H9 (cell line): ENCODE measurements around the gene CELF5. TPM values are rescaled to one million over a fixed set of nuclear protein-coding genes. Genes with fewer than 3 reads are reported as not detected.

Experiments used
- DNase-seq: peaks from one replicate; pipeline ENCODE4 v3.0.0-alpha.2; 2017
- H2AFZ ChIP-seq: one replicate; pipeline ENCODE4 v1.6.1; 2013; ENCODE audit warnings: mild to moderate bottlenecking, low read length, control low read depth, moderate library complexity
- H2AK5ac ChIP-seq: 2 replicates; pipeline ENCODE4 v1.6.1; 2013; ENCODE audit warnings: low read length, control low read depth, mixed read lengths; ENCODE audit not compliant: insufficient read length
- H2BK120ac ChIP-seq: one replicate; pipeline ENCODE4 v1.6.1; 2013; ENCODE audit warnings: low read depth, mild to moderate bottlenecking, low read length, control low read depth, inconsistent platforms; ENCODE audit not compliant: poor library complexity, severe bottlenecking
- H2BK12ac ChIP-seq: 2 replicates; pipeline ENCODE4 v1.6.1; 2013; ENCODE audit warnings: low read length, control low read depth, mixed read lengths, low read depth; ENCODE audit not compliant: insufficient read length
- H2BK15ac ChIP-seq: 2 replicates; pipeline ENCODE4 v1.6.1; 2013; ENCODE audit warnings: low read depth, low read length, control low read depth
- H2BK20ac ChIP-seq: one replicate; pipeline ENCODE4 v1.6.1; 2013; ENCODE audit warnings: low read depth, mild to moderate bottlenecking, low read length, control low read depth, inconsistent platforms; ENCODE audit not compliant: poor library complexity, severe bottlenecking
- H2BK5ac ChIP-seq: 2 replicates; pipeline ENCODE4 v1.6.1; 2013; ENCODE audit warnings: low read length, control low read depth, mixed read lengths; ENCODE audit not compliant: insufficient read length
- H3K14ac ChIP-seq: 2 replicates; pipeline ENCODE4 v1.6.1; 2013; ENCODE audit warnings: low read length, control low read depth; ENCODE audit not compliant: insufficient read depth
- H3K18ac ChIP-seq: 2 replicates; pipeline ENCODE4 v1.6.1; 2013; ENCODE audit warnings: low read depth, mild to moderate bottlenecking, mixed read lengths, low read length, control low read depth; ENCODE audit not compliant: insufficient read length
- H3K23ac ChIP-seq: 2 replicates; pipeline ENCODE4 v1.6.1; 2013; ENCODE audit warnings: low read length, control low read depth, mixed read lengths, low read depth; ENCODE audit not compliant: insufficient read length
- H3K23me2 ChIP-seq: 2 replicates; pipeline ENCODE4 v1.6.1; 2013; ENCODE audit warnings: low read depth, mild to moderate bottlenecking, mixed read lengths, low read length, control low read depth; ENCODE audit not compliant: insufficient read length, poor library complexity, severe bottlenecking
- H3K27ac ChIP-seq: 2 replicates; pipeline ENCODE4 v1.5.1; 2013; ENCODE audit warnings: low read length, control low read depth, mixed read lengths, low read depth; ENCODE audit not compliant: insufficient read length
- H3K27me3 ChIP-seq: 2 replicates; pipeline ENCODE4 v1.6.1; 2013; ENCODE audit warnings: low read length, control low read depth, inconsistent platforms; ENCODE audit not compliant: insufficient read depth
- H3K4ac ChIP-seq: 2 replicates; pipeline ENCODE4 v1.6.1; 2013; ENCODE audit warnings: low read depth, mild to moderate bottlenecking, control low read depth, inconsistent platforms, low read length, moderate library complexity
- H3K4me1 ChIP-seq: 2 replicates; pipeline ENCODE4 v1.6.1; 2013; ENCODE audit warnings: low read length, control low read depth, inconsistent platforms; ENCODE audit not compliant: insufficient read depth
- H3K4me2 ChIP-seq: 2 replicates; pipeline ENCODE4 v1.6.1; 2013; ENCODE audit warnings: low read length, control low read depth, mixed read lengths; ENCODE audit not compliant: insufficient read length, insufficient read depth
- H3K56ac ChIP-seq: 2 replicates; pipeline ENCODE4 v1.6.1; 2013; ENCODE audit warnings: low read depth, mild to moderate bottlenecking, mixed read lengths, low read length, control low read depth; ENCODE audit not compliant: insufficient read length
- H3K79me1 ChIP-seq: 2 replicates; pipeline ENCODE4 v1.6.1; 2013; ENCODE audit warnings: low read depth, mild to moderate bottlenecking, moderate library complexity, low read length, control low read depth, inconsistent platforms; ENCODE audit not compliant: insufficient read depth, poor library complexity, severe bottlenecking
- H3K79me2 ChIP-seq: 2 replicates; pipeline ENCODE4 v1.6.1; 2013; ENCODE audit warnings: low read length, control low read depth, inconsistent platforms; ENCODE audit not compliant: insufficient read depth
- H3K9ac ChIP-seq: 2 replicates; pipeline ENCODE4 v1.6.1; 2013; ENCODE audit warnings: low read length, control low read depth, mixed read lengths; ENCODE audit not compliant: insufficient read length; ENCODE audit errors: extremely low read depth
- H3K9me3 ChIP-seq: one replicate; pipeline ENCODE4 v1.6.1; 2013; ENCODE audit warnings: low read depth, low read length, inconsistent platforms; ENCODE audit not compliant: control insufficient read depth
- H3T11ph ChIP-seq: one replicate; pipeline ENCODE4 v1.6.1; 2013; ENCODE audit warnings: mild to moderate bottlenecking, low read length, control low read depth, inconsistent platforms
- H4K20me1 ChIP-seq: one replicate; pipeline ENCODE4 v1.6.1; 2013; ENCODE audit not compliant: control insufficient read depth, insufficient read length, insufficient read depth
- H4K5ac ChIP-seq: 2 replicates; pipeline ENCODE4 v1.6.1; 2013; ENCODE audit warnings: low read depth, mild to moderate bottlenecking, mixed read lengths, low read length, control low read depth; ENCODE audit not compliant: insufficient read length
- H4K8ac ChIP-seq: replicated peaks from 2 replicates; pipeline ENCODE4 v1.6.1; 2013; ENCODE audit warnings: low read length, control low read depth, mixed read lengths, low read depth; ENCODE audit not compliant: insufficient read length
- H4K91ac ChIP-seq: 2 replicates; pipeline ENCODE4 v1.6.1; 2013; ENCODE audit warnings: low read depth, mild to moderate bottlenecking, moderate library complexity, mixed read lengths, low read length, control low read depth; ENCODE audit not compliant: insufficient read length
- H3K27ac Mint-ChIP-seq, 3 experiments: 2 replicates in 2 of 3; 3 replicates in 1 of 3; pipeline ENCODE4 v1.8.0; 2020 to 2021; ENCODE audit warnings: mixed read lengths in 3 of 3, mild to moderate bottlenecking in 1 of 3, moderate library complexity in 1 of 3
- H3K27me3 Mint-ChIP-seq: 2 replicates; pipeline ENCODE4 v1.8.0; 2021; ENCODE audit warnings: low read depth, mild to moderate bottlenecking, moderate library complexity, mixed read lengths
- H3K36me3 Mint-ChIP-seq, 3 experiments: 2 replicates in 2 of 3; 3 replicates in 1 of 3; pipeline ENCODE4 v1.8.0; 2020 to 2021; ENCODE audit warnings: low read depth in 3 of 3, mixed read lengths in 3 of 3; ENCODE audit not compliant: insufficient read depth in 1 of 3
- H3K4me1 Mint-ChIP-seq, 2 experiments: 2 replicates each; pipeline ENCODE4 v1.8.0; 2020; ENCODE audit warnings: mixed read lengths in 2 of 2
- H3K4me3 Mint-ChIP-seq, 2 experiments: 2 replicates in 1 of 2; 3 replicates in 1 of 2; pipeline ENCODE4 v1.8.0; 2020 to 2021; ENCODE audit warnings: mild to moderate bottlenecking in 2 of 2, mixed read lengths in 2 of 2, moderate library complexity in 1 of 2
- H3K9me3 Mint-ChIP-seq, 2 experiments: 2 replicates in 1 of 2; 3 replicates in 1 of 2; pipeline ENCODE4 v1.8.0; 2020; ENCODE audit warnings: mild to moderate bottlenecking in 2 of 2, mixed read lengths in 2 of 2, moderate library complexity in 1 of 2
- CTCF ChIP-seq: fragments of 200-600 bp; sonication (generic); conservative IDR thresholded peaks from 3 replicates; pipeline ENCODE4 v1.8.0; 2021; ENCODE audit warnings: antibody characterized with exemption, mild to moderate bottlenecking
- WGBS: extraction: QIAGEN DNeasy Blood & Tissue Kit; methylation state at CpG from one replicate; pipeline ENCODE4 v1.1.7; 2013; ENCODE audit warnings: missing lambda C conversion rate, low lambda C conversion rate, mixed read lengths; ENCODE audit not compliant: insufficient read length; ENCODE audit errors: extremely low coverage; 5-methylcytosine and 5-hydroxymethylcytosine counted together
- total RNA-seq: library from RNA; stranded (reverse); gene quantifications from 2 replicates; pipeline ENCODE4 v1.2.1, GENCODE V29; 2021

The CELF5 gene
- total RNA-seq, 1 experiment from 2014 or later = 4.8 TPM

- WGBS = no CpG with 5 or more reads among the region's 4 CpGs
- no peak for DNase-seq
- Histone ChIP-seq H3K27me3 (no peaks in the 10 kb centered on the region), H3K79me2 (no peaks in the 10 kb centered on the region), H4K91ac (no peak overlapping the region), H2BK20ac (no peak overlapping the region), H2BK15ac (no peak overlapping the region), H3K4me2 (no peak overlapping the region), H3K56ac (no peak overlapping the region), H2BK120ac (no peak overlapping the region), H3K23ac (no peak overlapping the region), H2BK12ac (no peak overlapping the region), H4K8ac (no peak overlapping the region), H3K4ac (no peak overlapping the region), H3K9ac (no peak overlapping the region), H4K20me1 (no peaks in the 10 kb centered on the region), H2AFZ (no peak overlapping the region), H2BK5ac (no peak overlapping the region), H3K79me1 (no peaks in the 10 kb centered on the region), H3K9me3 (no peaks in the 10 kb centered on the region), H4K5ac (no peak overlapping the region), H3K14ac (no peak overlapping the region), H3K4me1 (no peaks in the 10 kb centered on the region), H3K27ac (no peak overlapping the region), H3T11ph (no peak overlapping the region), H3K18ac (no peak overlapping the region), H3K23me2 (no peaks in the 10 kb centered on the region), H2AK5ac (no peak overlapping the region)
- no peak for TF ChIP-seq CTCF
- peaks cover 32% of the 10 kb centered on the region for H3K27me3 Mint-ChIP-seq
- no peaks in the 10 kb centered on the region for H3K36me3 Mint-ChIP-seq
- H3K9me3 Mint-ChIP-seq = no peaks in the 10 kb centered on the region; a peak in 1 of 5 replicates
- H3K27ac Mint-ChIP-seq = no peak overlapping the region; a peak in 1 of 7 replicates
- H3K4me1 Mint-ChIP-seq = peaks cover 5 to 12% of the 10 kb centered on the region in 2 experiments; a peak in 3 of 4 replicates
- no peak overlapping the region for H3K4me3 Mint-ChIP-seq
Observed at GRCh38 chr19:3236272-3236671, 11.8 kb downstream of the CELF5 start.
